ENCODE data around the gene TRIP13. TPM values are rescaled to one million over a fixed set of nuclear protein-coding genes. Genes with fewer than 3 reads are reported as not detected.

Gene TRIP13
- total and polyA plus RNA-seq, 9 of the 15 experiments (the other 6 are each of a cell fraction or from before 2014, with no cell fraction given): 24.1 to 116 (median 53.2) TPM

- DNase-seq (ENCODE audit: extremely low read depth in 1 of 4, low spot score in 3 of 4) (no peak), FAIRE-seq (no peak), ATAC-seq (no peak)
- 2% methylated on average over 7 of the region's 7 CpGs for WGBS (ENCODE audit: insufficient coverage, low coverage, missing lambda C conversion rate)
- H3K9me3 ChIP-seq (replicated peaks; ENCODE audit: control insufficient read depth, insufficient read depth, low read depth, low read length): no peaks in the 10 kb centered on the region
- H3K79me2 ChIP-seq (ENCODE audit: control insufficient read depth, insufficient read depth, low read length): no peaks in the 10 kb centered on the region
- no peak overlapping the region for H3K9ac ChIP-seq (ENCODE audit: insufficient read depth in 1 of 2, low read depth in 2 of 2, low read length in 2 of 2)
- H3K4me2 ChIP-seq (ENCODE audit: insufficient read depth, low read length): no peak overlapping the region
- peaks cover 10% of the 10 kb centered on the region for H4K20me1 ChIP-seq (replicated peaks; ENCODE audit: control insufficient read depth, insufficient read depth, low read length)
- ChIA-PET CTCF (ENCODE audit: low intra/inter-chr PET ratio) (interaction anchor here (0.6 kb wide), 1 partner anchor 20 kb away, joined by 3 read pairs; no protein-coding TSS in a partner anchor), POLR2A (no interaction called here)
- intact Hi-C loops (cut with micrococcal nuclease): no loop called here
- no peaks in the 10 kb centered on the region for H3K36me3 ChIP-seq (ENCODE audit: control insufficient read depth, insufficient read depth, low read length)
- in situ Hi-C loops (cut with MboI): loop anchor here (25.0 kb wide), 1 partner anchor 693 kb away; no protein-coding TSS in a partner anchor
- H3K4me3 ChIP-seq: no peak overlapping the region
- H2AFZ ChIP-seq (ENCODE audit: low read depth, low read length): no peak overlapping the region
- H3K27me3 ChIP-seq (ENCODE audit: control insufficient read depth in 2 of 2, insufficient read depth in 2 of 2, low read length in 2 of 2): peaks cover 23 to 64% of the 10 kb centered on the region in 2 experiments; a peak in 4 of 5 replicates
- H3K9me1 ChIP-seq (ENCODE audit: control insufficient read depth, insufficient read depth, low read length): no peaks in the 10 kb centered on the region
- peaks cover 0 to 9% of the 10 kb centered on the region in 2 experiments; a peak in 1 of 5 replicates for H3K4me1 ChIP-seq (replicated peaks in 1 of 2; ENCODE audit: control insufficient read depth in 2 of 2, insufficient read depth in 2 of 2, low read length in 2 of 2)
- TF ChIP-seq MCM2 (IDR thresholded peaks at IDR 0.05; ENCODE audit: low read depth) (peak; percentile 60; the same call in 1 of the 2 replicates), ZNF124 (CRISPR knock-in tag; IDR thresholded peaks at IDR 0.05) (no peak), ZNF263 (CRISPR knock-in tag; IDR thresholded peaks at IDR 0.05; ENCODE audit: borderline replicate concordance) (peak; percentile 98)
- TF ChIP-seq, protein P1, sequence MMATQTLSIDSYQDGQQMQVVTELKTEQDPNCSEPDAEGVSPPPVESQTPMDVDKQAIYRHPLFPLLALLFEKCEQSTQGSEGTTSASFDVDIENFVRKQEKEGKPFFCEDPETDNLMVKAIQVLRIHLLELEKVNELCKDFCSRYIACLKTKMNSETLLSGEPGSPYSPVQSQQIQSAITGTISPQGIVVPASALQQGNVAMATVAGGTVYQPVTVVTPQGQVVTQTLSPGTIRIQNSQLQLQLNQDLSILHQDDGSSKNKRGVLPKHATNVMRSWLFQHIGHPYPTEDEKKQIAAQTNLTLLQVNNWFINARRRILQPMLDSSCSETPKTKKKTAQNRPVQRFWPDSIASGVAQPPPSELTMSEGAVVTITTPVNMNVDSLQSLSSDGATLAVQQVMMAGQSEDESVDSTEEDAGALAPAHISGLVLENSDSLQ (IDR thresholded peaks at IDR 0.05): 0 out of 2 replicates have a peak, but pooled peaks have one; percentile 4
- BruUV-seq (replicated peaks): no TSS peak
- H3K27ac ChIP-seq (ENCODE audit: extremely low read depth, low read depth, low read length): no peak overlapping the region
Observed at GRCh38 chr5:943918-944620, 51.4 kb downstream of the TRIP13 start.

All from K562 (cell line).